ENCODE measurements around the gene MTHFD1L.

GRCh38 chr6:150841189-150841588, 24.3 kb upstream of the MTHFD1L start:
- TF ChIP-seq, protein P1, sequence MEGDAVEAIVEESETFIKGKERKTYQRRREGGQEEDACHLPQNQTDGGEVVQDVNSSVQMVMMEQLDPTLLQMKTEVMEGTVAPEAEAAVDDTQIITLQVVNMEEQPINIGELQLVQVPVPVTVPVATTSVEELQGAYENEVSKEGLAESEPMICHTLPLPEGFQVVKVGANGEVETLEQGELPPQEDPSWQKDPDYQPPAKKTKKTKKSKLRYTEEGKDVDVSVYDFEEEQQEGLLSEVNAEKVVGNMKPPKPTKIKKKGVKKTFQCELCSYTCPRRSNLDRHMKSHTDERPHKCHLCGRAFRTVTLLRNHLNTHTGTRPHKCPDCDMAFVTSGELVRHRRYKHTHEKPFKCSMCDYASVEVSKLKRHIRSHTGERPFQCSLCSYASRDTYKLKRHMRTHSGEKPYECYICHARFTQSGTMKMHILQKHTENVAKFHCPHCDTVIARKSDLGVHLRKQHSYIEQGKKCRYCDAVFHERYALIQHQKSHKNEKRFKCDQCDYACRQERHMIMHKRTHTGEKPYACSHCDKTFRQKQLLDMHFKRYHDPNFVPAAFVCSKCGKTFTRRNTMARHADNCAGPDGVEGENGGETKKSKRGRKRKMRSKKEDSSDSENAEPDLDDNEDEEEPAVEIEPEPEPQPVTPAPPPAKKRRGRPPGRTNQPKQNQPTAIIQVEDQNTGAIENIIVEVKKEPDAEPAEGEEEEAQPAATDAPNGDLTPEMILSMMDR (conservative IDR thresholded peaks at IDR 0.05 in 1 of 2, IDR thresholded peaks at IDR 0.05 in 1 of 2; ENCODE audit: low read depth in 1 of 2, low read length in 2 of 2): no peak
- TF ChIP-seq EZH2 (IDR thresholded peaks at IDR 0.05; ENCODE audit: low read length, missing control alignments): no peak

Data from fibroblast of lung (primary cell).